ENCODE results near the gene FGR. TPM values are rescaled to one million over a fixed set of nuclear protein-coding genes. Genes with fewer than 3 reads are reported as not detected.

The FGR gene
- total RNA-seq, 4 donors from 2014 or later, result 4.3 to 9.8 (median 5.2) TPM

DNA sequence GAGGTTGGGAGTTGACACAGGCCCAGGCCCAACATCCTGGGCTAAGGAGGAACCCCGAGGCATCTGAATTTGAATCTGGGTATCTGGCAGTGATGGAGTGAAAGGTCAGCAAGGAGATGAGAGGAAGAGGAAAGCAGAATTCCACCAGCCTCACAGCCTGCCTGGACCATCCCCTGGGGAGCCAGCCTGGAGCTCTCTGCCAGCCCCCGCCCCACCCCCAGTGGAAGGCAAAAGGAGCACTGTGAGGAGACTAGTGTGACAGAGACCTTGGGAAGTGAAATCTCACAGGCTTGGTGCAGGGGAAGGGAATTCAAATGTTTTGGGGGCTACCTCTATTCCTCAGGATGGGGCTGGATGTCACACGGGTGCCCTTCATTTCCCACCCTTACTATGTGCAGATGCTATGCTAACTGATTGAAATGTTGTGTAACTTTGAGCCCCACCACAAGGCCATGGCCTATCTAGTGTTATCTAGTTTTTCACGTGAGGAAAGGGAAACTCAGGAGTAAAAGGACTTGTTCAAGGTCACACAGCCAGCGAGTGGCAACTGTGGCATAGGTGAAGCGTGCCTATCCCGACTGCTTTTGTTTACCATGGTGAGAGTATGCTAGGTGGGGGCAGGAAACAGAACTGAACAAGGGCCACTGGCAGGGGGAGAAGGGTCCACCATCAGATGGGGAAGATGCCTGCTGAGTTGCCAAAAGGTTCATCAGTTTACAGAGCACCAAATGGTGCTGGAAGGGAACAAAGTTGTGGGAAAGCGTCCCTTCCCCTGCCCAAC, 60.8 kb downstream of the FGR start:
- WGBS, 2 donors, result 71 to 73% methylated on average over 8 of the region's 8 CpGs
- TF ChIP-seq POLR2A (IDR thresholded peaks at IDR 0.05), result no peak
- TF ChIP-seq, protein P1, sequence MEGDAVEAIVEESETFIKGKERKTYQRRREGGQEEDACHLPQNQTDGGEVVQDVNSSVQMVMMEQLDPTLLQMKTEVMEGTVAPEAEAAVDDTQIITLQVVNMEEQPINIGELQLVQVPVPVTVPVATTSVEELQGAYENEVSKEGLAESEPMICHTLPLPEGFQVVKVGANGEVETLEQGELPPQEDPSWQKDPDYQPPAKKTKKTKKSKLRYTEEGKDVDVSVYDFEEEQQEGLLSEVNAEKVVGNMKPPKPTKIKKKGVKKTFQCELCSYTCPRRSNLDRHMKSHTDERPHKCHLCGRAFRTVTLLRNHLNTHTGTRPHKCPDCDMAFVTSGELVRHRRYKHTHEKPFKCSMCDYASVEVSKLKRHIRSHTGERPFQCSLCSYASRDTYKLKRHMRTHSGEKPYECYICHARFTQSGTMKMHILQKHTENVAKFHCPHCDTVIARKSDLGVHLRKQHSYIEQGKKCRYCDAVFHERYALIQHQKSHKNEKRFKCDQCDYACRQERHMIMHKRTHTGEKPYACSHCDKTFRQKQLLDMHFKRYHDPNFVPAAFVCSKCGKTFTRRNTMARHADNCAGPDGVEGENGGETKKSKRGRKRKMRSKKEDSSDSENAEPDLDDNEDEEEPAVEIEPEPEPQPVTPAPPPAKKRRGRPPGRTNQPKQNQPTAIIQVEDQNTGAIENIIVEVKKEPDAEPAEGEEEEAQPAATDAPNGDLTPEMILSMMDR (IDR thresholded peaks at IDR 0.05), result no peak
- no peak for DNase-seq (ENCODE audit: low spot score in 2 of 2)
- H3K4me3 ChIP-seq (ENCODE audit: low read depth, poor library complexity, severe bottlenecking), result no peak overlapping the region
- intact Hi-C loops (cut with DNase I; ENCODE audit: low total_unique reads), result no loop called here

DNA sequence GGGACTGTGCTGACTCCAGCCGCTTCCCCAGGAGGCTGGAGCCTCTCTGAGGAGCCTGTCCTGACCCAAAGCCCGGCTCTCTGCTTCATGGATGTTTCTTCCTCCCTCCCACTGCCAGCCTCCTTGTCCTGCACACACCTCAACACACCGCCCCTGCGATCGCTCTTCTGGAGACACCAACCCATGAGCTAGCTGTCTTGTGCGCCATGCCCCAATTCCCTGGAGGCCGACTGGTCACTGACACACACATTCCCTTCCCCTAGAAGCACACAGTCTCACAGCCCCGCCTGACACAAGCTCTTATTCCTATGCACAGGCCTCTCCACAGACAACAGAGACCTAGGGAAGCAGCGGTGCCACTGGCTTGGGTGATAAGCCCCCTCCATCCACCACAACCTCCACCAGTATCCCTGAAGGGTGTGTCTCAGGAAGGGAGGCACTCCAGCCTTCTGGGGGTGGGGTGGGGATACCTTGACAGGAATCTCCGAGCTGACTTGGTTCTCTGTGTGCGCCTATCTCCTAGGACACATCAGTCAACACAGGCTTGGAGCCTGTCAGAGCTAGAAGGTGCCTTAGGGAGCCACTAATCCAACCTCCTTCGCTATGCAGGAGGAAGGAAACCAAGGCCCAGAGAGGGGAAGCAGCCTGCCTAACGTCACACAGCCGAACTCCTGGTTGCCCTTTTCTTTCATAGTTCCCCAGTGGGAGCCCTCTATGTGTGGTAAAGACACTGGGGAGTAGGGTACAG, 62.1 kb downstream of the FGR start:
- intact Hi-C loops (cut with DNase I; ENCODE audit: low total_unique reads), result no loop called here
- WGBS, 2 donors, result 38 to 39% methylated on average over 14 of the region's 14 CpGs
- no peak for DNase-seq (ENCODE audit: low spot score in 2 of 2)
- no peak for TF ChIP-seq POLR2A (IDR thresholded peaks at IDR 0.05)
- TF ChIP-seq, protein P1 (IDR thresholded peaks at IDR 0.05), result no peak
- H3K4me3 ChIP-seq (ENCODE audit: low read depth, poor library complexity, severe bottlenecking), result no peak overlapping the region

DNA sequence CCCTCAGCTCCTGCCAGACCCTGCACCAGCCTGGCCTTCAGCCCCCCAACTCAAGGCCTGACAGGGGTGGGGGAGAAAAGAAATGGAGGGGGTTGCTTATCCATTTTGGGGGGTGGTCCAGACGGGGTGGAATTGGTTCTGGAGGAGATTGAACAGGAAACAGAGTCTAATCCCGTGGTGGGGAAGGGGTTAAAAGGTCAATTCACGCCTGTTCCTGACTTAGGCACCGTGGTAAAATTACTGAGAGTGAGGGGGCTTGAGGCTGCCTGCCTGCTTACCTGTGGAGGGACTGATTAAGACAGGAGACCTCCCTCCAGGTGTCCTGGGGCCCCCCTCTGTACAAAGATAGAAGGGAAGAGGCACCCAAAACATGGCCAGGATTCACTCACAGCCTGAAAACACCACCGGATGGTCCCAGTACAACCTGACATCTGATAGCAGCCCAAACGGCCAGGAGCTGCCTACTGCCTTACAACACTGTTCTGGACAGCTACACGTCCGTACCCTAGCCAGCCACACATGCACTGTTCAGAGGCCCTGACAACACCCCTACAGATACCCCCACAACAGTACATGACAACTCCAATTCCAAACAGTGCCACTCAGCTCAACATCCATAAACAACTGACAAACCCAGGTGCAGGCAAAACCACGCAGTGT, 62.8 kb downstream of the FGR start:
- intact Hi-C loops (cut with DNase I; ENCODE audit: low total_unique reads), result no loop called here
- no peak for DNase-seq (ENCODE audit: low spot score in 2 of 2)
- TF ChIP-seq, protein P1 (IDR thresholded peaks at IDR 0.05), result no peak
- no peak for TF ChIP-seq POLR2A (IDR thresholded peaks at IDR 0.05)
- WGBS, 2 donors, result 18 to 20% methylated on average over 9 of the region's 9 CpGs
- H3K4me3 ChIP-seq (ENCODE audit: low read depth, poor library complexity, severe bottlenecking), result no peak overlapping the region

DNA sequence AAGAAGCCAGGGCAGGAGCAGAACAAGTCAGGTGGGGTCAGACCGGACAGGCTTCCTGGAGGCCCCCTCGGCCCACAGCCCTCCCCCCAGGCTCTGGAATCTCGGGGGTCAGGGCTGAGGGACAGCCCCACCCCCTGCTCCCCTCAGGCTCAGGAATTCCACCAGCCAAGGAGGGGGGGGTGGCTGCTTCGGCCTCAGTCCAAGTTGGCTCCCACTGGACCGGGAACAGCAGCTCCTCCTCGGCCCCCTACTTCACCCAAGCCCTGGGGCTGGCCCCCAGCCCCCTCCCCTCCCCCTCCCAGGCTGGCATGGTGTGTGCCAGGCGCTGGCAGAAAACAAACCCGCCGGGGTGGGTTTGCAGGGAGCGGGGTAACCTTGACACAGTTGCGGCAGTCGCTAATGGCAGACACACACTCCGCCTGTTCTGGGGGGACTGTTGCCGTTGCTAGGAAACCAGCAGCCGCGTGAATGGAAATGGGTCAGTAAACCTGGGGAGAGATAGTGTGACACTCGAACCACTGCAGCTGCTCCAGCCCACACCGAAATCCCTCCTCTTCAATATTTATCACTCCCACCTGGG, 63.5 kb downstream of the FGR start:
- intact Hi-C loops (cut with DNase I; ENCODE audit: low total_unique reads), result no loop called here
- DNase-seq (ENCODE audit: low spot score in 2 of 2), result no peak
- 33 to 38% methylated on average over 15 to 17 of the region's 18 CpGs for WGBS, 2 donors
- no peak overlapping the region for H3K4me3 ChIP-seq (ENCODE audit: low read depth, poor library complexity, severe bottlenecking)
- TF ChIP-seq, protein P1 (IDR thresholded peaks at IDR 0.05), result no peak
- no peak for TF ChIP-seq POLR2A (IDR thresholded peaks at IDR 0.05)

DNA sequence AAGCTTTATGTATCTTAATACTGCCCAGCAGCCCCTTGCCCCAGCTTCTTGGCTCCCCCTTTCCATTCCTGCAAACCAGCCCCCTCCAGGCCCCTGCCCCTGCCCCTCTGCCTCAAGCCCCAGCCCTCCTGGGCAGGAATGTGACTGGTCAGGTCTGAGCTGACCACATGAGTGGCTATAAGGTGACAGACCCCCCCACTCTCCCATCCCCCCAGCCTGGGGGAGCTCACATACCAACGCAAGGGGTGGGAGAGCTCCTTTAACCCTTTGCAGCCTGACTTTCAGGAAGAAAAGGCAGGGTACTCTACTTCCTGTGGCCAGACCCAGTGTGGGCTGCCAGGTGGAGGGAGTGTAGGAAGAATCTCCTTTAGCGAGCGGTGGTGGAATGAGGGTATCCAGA, 64.2 kb downstream of the FGR start:
- no peak for DNase-seq (ENCODE audit: low spot score in 2 of 2)
- intact Hi-C loops (cut with DNase I; ENCODE audit: low total_unique reads), result no loop called here
- no peak for TF ChIP-seq POLR2A (IDR thresholded peaks at IDR 0.05)
- H3K4me3 ChIP-seq (ENCODE audit: low read depth, poor library complexity, severe bottlenecking), result no peak overlapping the region
- 49 to 53% methylated on average over 3 of the region's 3 CpGs for WGBS, 2 donors

DNA sequence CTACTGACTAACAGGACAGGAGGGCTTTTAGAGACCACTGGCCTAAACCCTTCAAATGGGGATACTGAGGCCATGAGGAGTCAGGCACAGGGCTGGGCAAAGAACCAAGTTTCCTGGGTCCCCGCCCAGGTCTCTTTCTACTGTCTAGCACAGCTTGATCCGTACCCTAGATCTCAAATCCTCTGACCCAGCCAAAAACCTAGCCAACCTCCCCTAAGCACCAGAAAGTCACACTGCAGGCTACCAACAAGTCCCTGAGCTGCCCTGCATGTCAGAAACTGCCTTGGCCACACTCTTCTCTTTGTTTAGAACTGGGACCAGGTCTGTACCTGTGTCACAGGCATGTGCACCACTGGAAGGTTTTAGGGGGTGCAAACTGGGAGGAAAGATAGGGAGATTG, 64.6 kb downstream of the FGR start:
- TF ChIP-seq, protein P1 (IDR thresholded peaks at IDR 0.05), result no peak
- TF ChIP-seq POLR2A (IDR thresholded peaks at IDR 0.05), result no peak
- intact Hi-C loops (cut with DNase I; ENCODE audit: low total_unique reads), result no loop called here
- no peak for DNase-seq (ENCODE audit: low spot score in 2 of 2)
- WGBS, 2 donors, result 35 to 42% methylated on average over 2 of the region's 2 CpGs
- H3K4me3 ChIP-seq (ENCODE audit: low read depth, poor library complexity, severe bottlenecking), result no peak overlapping the region

Data from lower leg skin (tissue), 4 donors.